ENCODE results near the gene KIF18B. TPM values are rescaled to one million over a fixed set of nuclear protein-coding genes. Genes with fewer than 3 reads are reported as not detected.

The KIF18B gene
- total and polyA plus RNA-seq, 2 of the 13 experiments (the other 11 are each of a cell fraction or from before 2014, with no cell fraction given), result 15.2 to 15.3 TPM

DNA sequence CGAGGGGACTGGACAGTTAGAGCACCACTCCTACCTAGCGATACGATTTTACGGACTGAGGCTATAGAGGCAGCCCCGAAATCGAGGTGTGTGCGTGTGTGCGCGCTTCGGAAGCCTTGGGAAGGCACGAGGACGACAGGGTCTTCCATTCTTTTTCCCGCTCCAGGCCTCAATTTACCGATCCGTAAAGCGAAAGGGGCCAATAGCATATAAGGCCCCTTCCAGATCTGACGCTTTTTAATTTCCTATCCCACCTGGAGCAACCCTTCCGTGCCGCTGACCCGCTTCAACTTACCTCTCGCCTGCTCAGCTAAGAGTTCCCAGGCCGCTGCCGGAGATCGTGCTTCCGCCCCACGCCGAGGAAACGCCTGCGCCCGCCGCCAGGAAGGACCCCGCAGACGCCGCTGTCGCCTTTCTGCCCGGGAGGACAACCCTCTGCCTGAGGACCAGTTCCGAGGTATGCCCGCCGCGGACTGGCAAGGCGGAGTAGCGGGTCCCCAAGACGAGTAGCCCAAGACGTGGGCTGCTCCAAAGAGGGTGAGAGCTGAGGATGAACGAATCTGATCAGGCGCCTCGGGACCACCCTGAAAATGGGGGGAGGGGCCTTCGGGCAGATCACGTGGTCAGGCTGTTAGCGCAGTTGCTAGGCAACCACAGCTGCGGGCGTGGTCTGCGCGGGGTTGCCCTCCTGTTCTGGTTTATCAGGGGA is 48.3 kb downstream of the KIF18B start, which contains the start of gene EFTUD2 (continued):
- TF ChIP-seq MIXL1 (CRISPR knock-in tag; IDR thresholded peaks at IDR 0.05) (peak; percentile 90), JDP2 (CRISPR knock-in tag; IDR thresholded peaks at IDR 0.05; ENCODE audit: borderline replicate concordance) (no peak; the same call in 1 of the 2 replicates), ZNF746 (CRISPR knock-in tag; IDR thresholded peaks at IDR 0.05) (peak; percentile 83), ZBTB20 (CRISPR knock-in tag; IDR thresholded peaks at IDR 0.05; ENCODE audit: borderline replicate concordance, low read depth) (no peak; the same call in 1 of the 2 replicates), SIX4 (CRISPR knock-in tag; IDR thresholded peaks at IDR 0.05) (peak; percentile 75), MEF2D (CRISPR knock-in tag; IDR thresholded peaks at IDR 0.05) (peak; percentile 82), HNF4G (IDR thresholded peaks at IDR 0.05; ENCODE audit: borderline replicate concordance, low read depth, low read length) (no peak), HNF4G (CRISPR knock-in tag; IDR thresholded peaks at IDR 0.05; ENCODE audit: borderline replicate concordance, low read depth) (no peak), ZNF124 (CRISPR knock-in tag; IDR thresholded peaks at IDR 0.05) (peak; percentile 94; the same call in 1 of the 2 replicates), SAP130 (CRISPR knock-in tag; IDR thresholded peaks at IDR 0.05; ENCODE audit: low read depth) (peak; percentile 99), ZNF570 (CRISPR knock-in tag; IDR thresholded peaks at IDR 0.05; ENCODE audit: borderline replicate concordance) (no peak; the same call in 1 of the 2 replicates), RARA (CRISPR knock-in tag; IDR thresholded peaks at IDR 0.05) (peak; percentile 53), ZNF3 (CRISPR knock-in tag; IDR thresholded peaks at IDR 0.05) (peak; percentile 45; the same call in 1 of the 2 replicates), ZNF205 (CRISPR knock-in tag; IDR thresholded peaks at IDR 0.05) (peak; percentile 93), ZNF569 (CRISPR knock-in tag; IDR thresholded peaks at IDR 0.05; ENCODE audit: borderline replicate concordance) (no peak), ZNF598 (CRISPR knock-in tag; IDR thresholded peaks at IDR 0.05; ENCODE audit: borderline replicate concordance) (peak; percentile 98), NAIF1 (CRISPR knock-in tag; IDR thresholded peaks at IDR 0.05; ENCODE audit: borderline replicate concordance) (peak; percentile 99)
- TF ChIP-seq, protein P1, sequence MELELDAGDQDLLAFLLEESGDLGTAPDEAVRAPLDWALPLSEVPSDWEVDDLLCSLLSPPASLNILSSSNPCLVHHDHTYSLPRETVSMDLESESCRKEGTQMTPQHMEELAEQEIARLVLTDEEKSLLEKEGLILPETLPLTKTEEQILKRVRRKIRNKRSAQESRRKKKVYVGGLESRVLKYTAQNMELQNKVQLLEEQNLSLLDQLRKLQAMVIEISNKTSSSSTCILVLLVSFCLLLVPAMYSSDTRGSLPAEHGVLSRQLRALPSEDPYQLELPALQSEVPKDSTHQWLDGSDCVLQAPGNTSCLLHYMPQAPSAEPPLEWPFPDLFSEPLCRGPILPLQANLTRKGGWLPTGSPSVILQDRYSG (CRISPR knock-in tag; IDR thresholded peaks at IDR 0.05), result no peak
- TF ChIP-seq, protein P2, sequence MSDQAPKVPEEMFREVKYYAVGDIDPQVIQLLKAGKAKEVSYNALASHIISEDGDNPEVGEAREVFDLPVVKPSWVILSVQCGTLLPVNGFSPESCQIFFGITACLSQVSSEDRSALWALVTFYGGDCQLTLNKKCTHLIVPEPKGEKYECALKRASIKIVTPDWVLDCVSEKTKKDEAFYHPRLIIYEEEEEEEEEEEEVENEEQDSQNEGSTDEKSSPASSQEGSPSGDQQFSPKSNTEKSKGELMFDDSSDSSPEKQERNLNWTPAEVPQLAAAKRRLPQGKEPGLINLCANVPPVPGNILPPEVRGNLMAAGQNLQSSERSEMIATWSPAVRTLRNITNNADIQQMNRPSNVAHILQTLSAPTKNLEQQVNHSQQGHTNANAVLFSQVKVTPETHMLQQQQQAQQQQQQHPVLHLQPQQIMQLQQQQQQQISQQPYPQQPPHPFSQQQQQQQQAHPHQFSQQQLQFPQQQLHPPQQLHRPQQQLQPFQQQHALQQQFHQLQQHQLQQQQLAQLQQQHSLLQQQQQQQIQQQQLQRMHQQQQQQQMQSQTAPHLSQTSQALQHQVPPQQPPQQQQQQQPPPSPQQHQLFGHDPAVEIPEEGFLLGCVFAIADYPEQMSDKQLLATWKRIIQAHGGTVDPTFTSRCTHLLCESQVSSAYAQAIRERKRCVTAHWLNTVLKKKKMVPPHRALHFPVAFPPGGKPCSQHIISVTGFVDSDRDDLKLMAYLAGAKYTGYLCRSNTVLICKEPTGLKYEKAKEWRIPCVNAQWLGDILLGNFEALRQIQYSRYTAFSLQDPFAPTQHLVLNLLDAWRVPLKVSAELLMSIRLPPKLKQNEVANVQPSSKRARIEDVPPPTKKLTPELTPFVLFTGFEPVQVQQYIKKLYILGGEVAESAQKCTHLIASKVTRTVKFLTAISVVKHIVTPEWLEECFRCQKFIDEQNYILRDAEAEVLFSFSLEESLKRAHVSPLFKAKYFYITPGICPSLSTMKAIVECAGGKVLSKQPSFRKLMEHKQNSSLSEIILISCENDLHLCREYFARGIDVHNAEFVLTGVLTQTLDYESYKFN (CRISPR knock-in tag; conservative IDR thresholded peaks at IDR 0.05), result peak; percentile 85
- TF ChIP-seq, protein P3, sequence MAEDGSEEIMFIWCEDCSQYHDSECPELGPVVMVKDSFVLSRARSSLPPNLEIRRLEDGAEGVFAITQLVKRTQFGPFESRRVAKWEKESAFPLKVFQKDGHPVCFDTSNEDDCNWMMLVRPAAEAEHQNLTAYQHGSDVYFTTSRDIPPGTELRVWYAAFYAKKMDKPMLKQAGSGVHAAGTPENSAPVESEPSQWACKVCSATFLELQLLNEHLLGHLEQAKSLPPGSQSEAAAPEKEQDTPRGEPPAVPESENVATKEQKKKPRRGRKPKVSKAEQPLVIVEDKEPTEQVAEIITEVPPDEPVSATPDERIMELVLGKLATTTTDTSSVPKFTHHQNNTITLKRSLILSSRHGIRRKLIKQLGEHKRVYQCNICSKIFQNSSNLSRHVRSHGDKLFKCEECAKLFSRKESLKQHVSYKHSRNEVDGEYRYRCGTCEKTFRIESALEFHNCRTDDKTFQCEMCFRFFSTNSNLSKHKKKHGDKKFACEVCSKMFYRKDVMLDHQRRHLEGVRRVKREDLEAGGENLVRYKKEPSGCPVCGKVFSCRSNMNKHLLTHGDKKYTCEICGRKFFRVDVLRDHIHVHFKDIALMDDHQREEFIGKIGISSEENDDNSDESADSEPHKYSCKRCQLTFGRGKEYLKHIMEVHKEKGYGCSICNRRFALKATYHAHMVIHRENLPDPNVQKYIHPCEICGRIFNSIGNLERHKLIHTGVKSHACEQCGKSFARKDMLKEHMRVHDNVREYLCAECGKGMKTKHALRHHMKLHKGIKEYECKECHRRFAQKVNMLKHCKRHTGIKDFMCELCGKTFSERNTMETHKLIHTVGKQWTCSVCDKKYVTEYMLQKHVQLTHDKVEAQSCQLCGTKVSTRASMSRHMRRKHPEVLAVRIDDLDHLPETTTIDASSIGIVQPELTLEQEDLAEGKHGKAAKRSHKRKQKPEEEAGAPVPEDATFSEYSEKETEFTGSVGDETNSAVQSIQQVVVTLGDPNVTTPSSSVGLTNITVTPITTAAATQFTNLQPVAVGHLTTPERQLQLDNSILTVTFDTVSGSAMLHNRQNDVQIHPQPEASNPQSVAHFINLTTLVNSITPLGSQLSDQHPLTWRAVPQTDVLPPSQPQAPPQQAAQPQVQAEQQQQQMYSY (CRISPR knock-in tag; IDR thresholded peaks at IDR 0.05), result no peak; the same call in 1 of the 2 replicates
- TF ChIP-seq, protein P4, sequence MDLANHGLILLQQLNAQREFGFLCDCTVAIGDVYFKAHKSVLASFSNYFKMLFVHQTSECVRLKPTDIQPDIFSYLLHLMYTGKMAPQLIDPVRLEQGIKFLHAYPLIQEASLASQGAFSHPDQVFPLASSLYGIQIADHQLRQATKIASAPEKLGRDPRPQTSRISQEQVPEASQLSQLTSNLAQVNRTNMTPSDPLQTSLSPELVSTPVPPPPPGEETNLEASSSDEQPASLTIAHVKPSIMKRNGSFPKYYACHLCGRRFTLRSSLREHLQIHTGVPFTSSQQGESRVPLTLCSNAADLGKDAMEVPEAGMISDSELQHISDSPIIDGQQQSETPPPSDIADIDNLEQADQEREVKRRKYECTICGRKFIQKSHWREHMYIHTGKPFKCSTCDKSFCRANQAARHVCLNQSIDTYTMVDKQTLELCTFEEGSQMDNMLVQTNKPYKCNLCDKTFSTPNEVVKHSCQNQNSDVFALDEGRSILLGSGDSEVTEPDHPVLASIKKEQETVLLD (CRISPR knock-in tag; IDR thresholded peaks at IDR 0.05; ENCODE audit: low read depth), result peak; percentile 90
